H1 (cell line): ENCODE measurements around the gene NXN. TPM values are rescaled to one million over a fixed set of nuclear protein-coding genes. Genes with fewer than 3 reads are reported as not detected.

Source experiments
- CTCF ChIA-PET: fragments of 300-600 bp; sonication (Branson Sonifier 250); formaldehyde crosslinking; loops from one replicate; lab custom pipeline; 2021; ENCODE audit not compliant: partially characterized antibody; lab: Charles Lee
- POLR2A ChIA-PET: fragments of 300-600 bp; sonication (Branson Sonifier 250); formaldehyde crosslinking; loops from one replicate; lab custom pipeline; 2021; ENCODE audit warnings: inconsistent platforms; ENCODE audit not compliant: partially characterized antibody; lab: Charles Lee
- DNase-seq, 2 experiments: peaks; one replicate each; pipeline versions ENCODE4 v3.0.0 to v3.0.0-alpha.2; 2010 to 2022; ENCODE audit warnings: low spot score in 2 of 2, low read depth in 1 of 2, mixed read lengths in 1 of 2
- FAIRE-seq: peaks from 2 replicates; lab custom pipeline; 2011; peaks lifted over from hg19 to GRCh38; lab: Jason Lieb, UNC
- H2AFZ ChIP-seq: 2 replicates; pipeline ENCODE4 v1.8.1; 2012; ENCODE audit warnings: low read length, inconsistent platforms
- H2AK5ac ChIP-seq: 2 replicates; pipeline ENCODE4 v1.6.1; 2013; ENCODE audit warnings: low read depth, low read length
- H2BK120ac ChIP-seq: replicated peaks from 2 replicates; pipeline ENCODE3; 2013; ENCODE audit warnings: low read depth, low read length, inconsistent platforms
- H2BK12ac ChIP-seq: 2 replicates; pipeline ENCODE4 v1.6.1; 2013; ENCODE audit warnings: low read depth, low read length
- H2BK15ac ChIP-seq: 2 replicates; pipeline ENCODE4 v1.6.1; 2013; ENCODE audit warnings: low read length
- H2BK20ac ChIP-seq: 2 replicates; pipeline ENCODE4 v1.6.1; 2013; ENCODE audit warnings: low read length
- H2BK5ac ChIP-seq: 2 replicates; pipeline ENCODE4 v1.6.1; 2013; ENCODE audit warnings: low read depth, low read length
- H3K14ac ChIP-seq: 2 replicates; pipeline ENCODE4 v1.6.1; 2013; ENCODE audit warnings: inconsistent platforms; ENCODE audit not compliant: insufficient read length
- H3K18ac ChIP-seq: 2 replicates; pipeline ENCODE4 v1.6.1; 2013; ENCODE audit warnings: low read length; ENCODE audit errors: extremely low read depth
- H3K23ac ChIP-seq: 2 replicates; pipeline ENCODE4 v1.6.1; 2013; ENCODE audit warnings: inconsistent platforms; ENCODE audit not compliant: insufficient read length
- H3K23me2 ChIP-seq: 2 replicates; pipeline ENCODE4 v1.6.1; 2013; ENCODE audit warnings: low read depth, low read length
- H3K27ac ChIP-seq: 2 replicates; pipeline ENCODE4 v1.6.1; 2011; ENCODE audit warnings: low read depth, low read length, inconsistent platforms
- H3K27me3 ChIP-seq, 4 experiments: replicated peaks in 1 of 4; 1 replicate in 1 of 4; 2 replicates in 3 of 4; pipeline versions ENCODE4 v1.6.1 to v1.8.1; 2011 to 2013; ENCODE audit warnings: low read length in 3 of 4, mild to moderate bottlenecking in 3 of 4, inconsistent platforms in 2 of 4, mixed read lengths in 2 of 4, moderate library complexity in 1 of 4; ENCODE audit not compliant: control insufficient read depth in 3 of 4, insufficient read depth in 3 of 4; ENCODE audit errors: extremely low read depth in 1 of 4
- H3K36me3 ChIP-seq, 4 experiments: 2 replicates each; pipeline versions ENCODE4 v1.6.1 to v1.8.1; 2011 to 2013; ENCODE audit warnings: mild to moderate bottlenecking in 4 of 4, low read length in 3 of 4, moderate library complexity in 2 of 4, control low read depth in 1 of 4, inconsistent platforms in 1 of 4; ENCODE audit not compliant: insufficient read depth in 4 of 4, control insufficient read depth in 2 of 4
- H3K4ac ChIP-seq: replicated peaks from 2 replicates; pipeline ENCODE3; 2013; ENCODE audit warnings: low read length, low read depth, mixed read lengths, inconsistent platforms; ENCODE audit not compliant: insufficient read length
- H3K4me1 ChIP-seq, 4 experiments: replicated peaks in 1 of 4; 1 replicate in 1 of 4; 2 replicates in 3 of 4; pipeline versions ENCODE4 v1.6.1 to v1.8.1; 2011 to 2013; ENCODE audit warnings: low read length in 3 of 4, inconsistent platforms in 2 of 4, mixed read lengths in 1 of 4; ENCODE audit not compliant: insufficient read depth in 4 of 4, control insufficient read depth in 3 of 4
- H3K4me2 ChIP-seq, 2 experiments: 2 replicates each; pipeline versions ENCODE4 v1.6.1 to v1.8.1; 2011 to 2013; ENCODE audit warnings: low read depth in 2 of 2, low read length in 2 of 2, control low read depth in 1 of 2, inconsistent platforms in 1 of 2, mild to moderate bottlenecking in 1 of 2; ENCODE audit not compliant: insufficient read depth in 1 of 2
- H3K4me3 ChIP-seq, 4 experiments: fragments of 200-600, 300-600 bp in 1 of 4; sonication (generic), shearing (Covaris generic), sonication (Bioruptor Twin) in 1 of 4; 2 replicates each; pipeline versions ENCODE4 v1.5.1 to v1.8.1; 2011 to 2016; ENCODE audit warnings: low read length in 4 of 4, low read depth in 3 of 4, control low read depth in 2 of 4, inconsistent platforms in 2 of 4, mild to moderate bottlenecking in 2 of 4, mixed read lengths in 1 of 4, moderate library complexity in 1 of 4; ENCODE audit not compliant: insufficient read depth in 2 of 4; ENCODE audit errors: extremely low read depth in 1 of 4
- H3K56ac ChIP-seq: replicated peaks from 2 replicates; pipeline ENCODE3; 2013; ENCODE audit warnings: low read depth, mild to moderate bottlenecking, mixed read lengths, low read length, inconsistent platforms; ENCODE audit not compliant: insufficient read length
- H3K79me1 ChIP-seq: 2 replicates; pipeline ENCODE4 v1.6.1; 2013; ENCODE audit warnings: low read depth, low read length, control low read depth
- H3K79me2 ChIP-seq, 2 experiments: 2 replicates each; pipeline versions ENCODE4 v1.6.1 to v1.8.1; 2012 to 2013; ENCODE audit warnings: low read length in 2 of 2, mild to moderate bottlenecking in 2 of 2, inconsistent platforms in 1 of 2; ENCODE audit not compliant: insufficient read depth in 2 of 2, control insufficient read depth in 1 of 2
- H3K9ac ChIP-seq, 4 experiments: replicated peaks in 1 of 4; 1 replicate in 1 of 4; 2 replicates in 3 of 4; pipeline versions ENCODE4 v1.6.1 to v1.8.1; 2011 to 2013; ENCODE audit warnings: low read depth in 3 of 4, low read length in 3 of 4, control low read depth in 2 of 4, mild to moderate bottlenecking in 2 of 4, moderate library complexity in 2 of 4, inconsistent platforms in 1 of 4; ENCODE audit errors: extremely low read depth in 1 of 4
- H3K9me3 ChIP-seq, 2 experiments: 2 replicates each; pipeline versions ENCODE4 v1.6.1 to v1.8.1; 2012 to 2013; ENCODE audit warnings: mild to moderate bottlenecking in 2 of 2, moderate library complexity in 2 of 2, control low read depth in 1 of 2, inconsistent platforms in 1 of 2, low read depth in 1 of 2, low read length in 1 of 2, mixed read lengths in 1 of 2; ENCODE audit not compliant: insufficient read depth in 2 of 2
- H4K20me1 ChIP-seq, 2 experiments: replicated peaks in 1 of 2; 2 replicates each; pipeline versions ENCODE3 to v1.8.1; 2011 to 2013; ENCODE audit warnings: inconsistent platforms in 2 of 2, low read length in 2 of 2, mild to moderate bottlenecking in 1 of 2; ENCODE audit not compliant: insufficient read depth in 2 of 2, control insufficient read depth in 1 of 2
- H4K5ac ChIP-seq: 2 replicates; pipeline ENCODE4 v1.6.1; 2013; ENCODE audit warnings: low read length, low read depth, mixed read lengths, inconsistent platforms; ENCODE audit not compliant: insufficient read length
- H4K8ac ChIP-seq: 2 replicates; pipeline ENCODE4 v1.8.0; 2013; ENCODE audit warnings: mild to moderate bottlenecking, moderate library complexity, low read length, inconsistent platforms; ENCODE audit not compliant: insufficient read depth; ENCODE audit errors: extremely low read depth
- H4K91ac ChIP-seq: replicated peaks from 2 replicates; pipeline ENCODE3; 2013; ENCODE audit warnings: low read length, mixed read lengths, inconsistent platforms; ENCODE audit not compliant: insufficient read length
- FOSL1 ChIP-seq: IDR thresholded peaks from 2 replicates; pipeline ENCODE4 v1.6.1; 2011; ENCODE audit warnings: mild to moderate bottlenecking, low read depth, low read length, moderate library complexity; ENCODE audit not compliant: insufficient read depth
- WGBS, 2 experiments: shearing (Covaris generic) in 1 of 2; methylation state at CpG; one replicate each; pipeline versions ENCODE4 v1.1.6 to v1.1.7; 2013 to 2015; ENCODE audit warnings: low lambda C conversion rate in 2 of 2, mixed read lengths in 2 of 2, inconsistent platforms in 1 of 2, low coverage in 1 of 2, missing lambda C conversion rate in 1 of 2; ENCODE audit not compliant: insufficient replicate concordance in 2 of 2, insufficient coverage in 1 of 2, insufficient read length in 1 of 2; ENCODE audit errors: extremely low coverage in 1 of 2, missing lambda C conversion rate in 1 of 2; 5-methylcytosine and 5-hydroxymethylcytosine counted together
- polyA plus RNA-seq, 7 experiments: library from polyadenylated mRNA; depleted of rRNA in 3 of 7; stranded (reverse) in 5 of 7; unstranded in 2 of 7; fragments of >200 nt in 5 of 7; fragments of 200-250 nt in 2 of 7; gene quantifications; 1 replicate in 5 of 7; 2 replicates in 1 of 7; 4 replicates in 1 of 7; pipeline versions ENCODE4 v1.2.1 to v1.2.3, GENCODE V29; 2011 to 2013; ENCODE audit warnings: missing spikeins in 2 of 7, mixed read lengths in 2 of 7
- total RNA-seq: library from RNA; stranded (reverse); fragmentation: NEBNext Ultra II Directional; extraction: Animal tissue kit (Norgen Biotek cat#: 25700); gene quantifications from 2 replicates; pipeline ENCODE4 v1.2.1, GENCODE V29; 2021
- TF ChIP-seq, protein P1 (sequence below): IDR thresholded peaks from 2 replicates; pipeline ENCODE4 v1.6.1; 2012; ENCODE audit warnings: inconsistent platforms

Gene NXN
- total and polyA plus RNA-seq, 2 of the 8 experiments (the other 6 are each of a cell fraction or from before 2014, with no cell fraction given) = 94.1 to 107 TPM

DNA sequence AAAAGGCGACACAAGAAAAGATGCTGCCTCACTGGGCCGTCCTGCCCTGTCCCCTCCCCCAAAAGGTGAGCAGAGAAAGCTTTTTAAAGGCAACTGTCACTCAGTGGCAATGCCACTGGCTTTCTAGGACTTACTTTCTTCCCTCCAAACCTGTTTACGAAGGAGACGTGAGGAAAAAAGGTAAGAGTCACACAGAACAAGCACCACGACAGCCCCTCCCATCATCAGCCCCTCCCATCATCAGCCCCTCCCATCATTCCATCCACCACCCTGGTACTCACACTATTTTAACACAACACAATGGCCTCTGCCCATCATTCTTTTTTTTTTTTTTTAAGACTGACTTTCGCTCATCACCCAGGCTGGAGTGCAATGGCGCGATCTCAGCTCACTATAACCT lies 77.1 kb downstream of the NXN start:
- no peaks in the 10 kb centered on the region for H3K23me2 ChIP-seq
- DNase-seq = no peak

More for the DNA sequence above, 77.1 kb downstream of the NXN start:
- 77% methylated on average over 8 of the region's 8 CpGs; no CpG with 5 or more reads in 1 of the 2 experiments for WGBS, 2 experiments
- Histone ChIP-seq H3K4me3 (no peak overlapping the region), H3K18ac (no peak overlapping the region), H2AK5ac (peak overlapping the region; percentile 79; the same call in 1 of the 2 replicates), H3K27me3 (no peaks in the 10 kb centered on the region), H3K9ac (no peak overlapping the region), H4K5ac (no peak overlapping the region), H3K36me3 (no peaks in the 10 kb centered on the region), H3K9me3 (no peaks in the 10 kb centered on the region), H4K8ac (no peak overlapping the region), H4K91ac (no peak overlapping the region), H2BK5ac (peak overlapping the region; percentile 40; the same call in 1 of the 2 replicates), H2BK15ac (no peak overlapping the region), H3K79me1 (peaks cover 5% of the 10 kb centered on the region; the same call in 1 of the 2 replicates), H3K79me2 (peaks cover 0 to 47% of the 10 kb centered on the region in 2 experiments; a peak in 2 of 4 replicates), H3K14ac (no peak overlapping the region), H2BK120ac (no peak overlapping the region), H2AFZ (no peak overlapping the region), H3K4me2 (peak overlapping the region in 1 of 2 experiments; percentile 35; a peak in 1 of 4 replicates), H2BK20ac (no peak overlapping the region), H3K27ac (no peak overlapping the region), H4K20me1 (peaks cover 4 to 6% of the 10 kb centered on the region in 2 experiments), H3K56ac (no peak overlapping the region), H2BK12ac (peak overlapping the region; percentile 70; the same call in 1 of the 2 replicates)
- ChIA-PET CTCF (interaction anchor here (0.7 to 1.9 kb wide), 5 partner anchors 13 to 107 kb away, joined by 3 to 7 read pairs (median 4); no protein-coding TSS in a partner anchor), POLR2A (interaction anchor here (1.1 to 1.2 kb wide), 2 partner anchors 24 to 150 kb away, joined by 3 read pairs; no protein-coding TSS in a partner anchor)
- FAIRE-seq = no peak
- TF ChIP-seq FOSL1 = no peak
- TF ChIP-seq, protein P1, sequence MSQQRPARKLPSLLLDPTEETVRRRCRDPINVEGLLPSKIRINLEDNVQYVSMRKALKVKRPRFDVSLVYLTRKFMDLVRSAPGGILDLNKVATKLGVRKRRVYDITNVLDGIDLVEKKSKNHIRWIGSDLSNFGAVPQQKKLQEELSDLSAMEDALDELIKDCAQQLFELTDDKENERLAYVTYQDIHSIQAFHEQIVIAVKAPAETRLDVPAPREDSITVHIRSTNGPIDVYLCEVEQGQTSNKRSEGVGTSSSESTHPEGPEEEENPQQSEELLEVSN = no peak
- TF ChIP-seq, all 59 proteins: peak for 0
- Histone ChIP-seq H3K4me1 (peaks cover 4 to 13% (median 7%) of the 10 kb centered on the region in 4 experiments), H3K4ac (no peak overlapping the region), H3K23ac (no peak overlapping the region)
